Renal pelvis (tissue), 12 donors: ENCODE data around the gene APH1A. TPM values are rescaled to one million over a fixed set of nuclear protein-coding genes. Genes with fewer than 3 reads are reported as not detected.
"Not testable (repeated sequence)": the region's sequence is repeated elsewhere in the genome, so short reads cannot be mapped to it uniquely, and the experiment has no call there.

Source experiments
- DNase-seq: peaks from one replicate; pipeline ENCODE4 v3.0.0-alpha.2; 2013
- long read RNA-seq, 16 experiments: transcript quantifications; one replicate each; lab custom pipeline, GENCODE V29; 2026
- polyA plus RNA-seq, 3 donors: library from polyadenylated mRNA; unstranded; fragments of 120-200 nt; gene quantifications; one replicate each; pipeline ENCODE4 v1.2.1, GENCODE V29; 2013; ENCODE audit not compliant: insufficient read length in 3 of 3

The APH1A gene
- polyA plus RNA-seq, result 100 to 1,000 TPM; 191 to 203 (median 199) TPM
- long read RNA-seq, donor 1, transcript APH1A-202 (6 exons, 2,353 nt), result major isoform, 53 of 174 reads
- long read RNA-seq, donor 1, transcript APH1A-203 (7 exons, 1,713 nt), result minor isoform, 20 of 174 reads
- long read RNA-seq, donor 1, partial matches to known transcripts, result 58 of 174 reads
- long read RNA-seq, donor 1, other reads (novel, unspliced or antisense), result 43 of 174 reads
- long read RNA-seq, donor 2, transcript APH1A-203 (7 exons, 1,713 nt), result minor isoform, 38 of 228 reads
- long read RNA-seq, donor 2, transcript APH1A-202 (6 exons, 2,353 nt), result major isoform, 77 of 228 reads
- long read RNA-seq, donor 2, partial matches to known transcripts, result 58 of 228 reads
- long read RNA-seq, donor 2, other reads (novel, unspliced or antisense), result 54 of 228 reads
- long read RNA-seq, donor 3, transcript APH1A-202 (6 exons, 2,353 nt), result major isoform, 56 of 84 reads
- long read RNA-seq, donor 3, transcript APH1A-203 (7 exons, 1,713 nt), result minor isoform, 23 of 84 reads
- long read RNA-seq, donor 3, partial matches to known transcripts, result 0 of 84 reads
- long read RNA-seq, donor 3, other reads (novel, unspliced or antisense), result 5 of 84 reads
- long read RNA-seq, donor 4, transcript APH1A-202 (6 exons, 2,353 nt), result major isoform, 41 of 86 reads
- long read RNA-seq, donor 4, transcript APH1A-203 (7 exons, 1,713 nt), result minor isoform, 38 of 86 reads
- long read RNA-seq, donor 4, partial matches to known transcripts, result 7 of 86 reads
- long read RNA-seq, donor 4, other reads (novel, unspliced or antisense), result 0 of 86 reads
- long read RNA-seq, donor 5, transcript APH1A-203 (7 exons, 1,713 nt), result minor isoform, 13 of 108 reads
- long read RNA-seq, donor 5, transcript APH1A-202 (6 exons, 2,353 nt), result major isoform, 27 of 108 reads
- long read RNA-seq, donor 5, partial matches to known transcripts, result 15 of 108 reads
- long read RNA-seq, donor 5, other reads (novel, unspliced or antisense), result 53 of 108 reads
- long read RNA-seq, donor 6, transcript APH1A-203 (7 exons, 1,713 nt), result minor isoform, 24 of 149 reads
- long read RNA-seq, donor 6, transcript APH1A-202 (6 exons, 2,353 nt), result major isoform, 49 of 149 reads
- long read RNA-seq, donor 6, partial matches to known transcripts, result 76 of 149 reads
- long read RNA-seq, donor 6, other reads (novel, unspliced or antisense), result 0 of 149 reads
- long read RNA-seq, donor 7, transcript APH1A-202 (6 exons, 2,353 nt), result major isoform, 58 of 177 reads
- long read RNA-seq, donor 7, transcript APH1A-203 (7 exons, 1,713 nt), result minor isoform, 34 of 177 reads
- long read RNA-seq, donor 7, partial matches to known transcripts, result 47 of 177 reads
- long read RNA-seq, donor 7, other reads (novel, unspliced or antisense), result 38 of 177 reads
- long read RNA-seq, donor 8, transcript APH1A-203 (7 exons, 1,713 nt), result major isoform, 23 of 106 reads
- long read RNA-seq, donor 8, transcript APH1A-202 (6 exons, 2,353 nt), result minor isoform, 20 of 106 reads
- long read RNA-seq, donor 8, partial matches to known transcripts, result 63 of 106 reads
- long read RNA-seq, donor 8, other reads (novel, unspliced or antisense), result 0 of 106 reads
- long read RNA-seq, donor 9, transcript APH1A-202 (6 exons, 2,353 nt), result major isoform, 54 of 259 reads
- long read RNA-seq, donor 9, transcript APH1A-203 (7 exons, 1,713 nt), result minor isoform, 46 of 259 reads
- long read RNA-seq, donor 9, partial matches to known transcripts, result 116 of 259 reads
- long read RNA-seq, donor 9, other reads (novel, unspliced or antisense), result 43 of 259 reads
- long read RNA-seq, donor 10, transcript APH1A-202 (6 exons, 2,353 nt), result major isoform, 52 of 83 reads
- long read RNA-seq, donor 10, transcript APH1A-203 (7 exons, 1,713 nt), result minor isoform, 31 of 83 reads
- long read RNA-seq, donor 10, partial matches to known transcripts, result 0 of 83 reads
- long read RNA-seq, donor 10, other reads (novel, unspliced or antisense), result 0 of 83 reads
- long read RNA-seq, donor 11, transcript APH1A-202 (6 exons, 2,353 nt), result major isoform, 25 of 38 reads
- long read RNA-seq, donor 11, transcript APH1A-203 (7 exons, 1,713 nt), result minor isoform, 12 of 38 reads
- long read RNA-seq, donor 11, partial matches to known transcripts, result 0 of 38 reads
- long read RNA-seq, donor 11, other reads (novel, unspliced or antisense), result 0 of 38 reads
- long read RNA-seq, donor 12, transcript APH1A-202 (6 exons, 2,353 nt), result major isoform, 72 of 121 reads
- long read RNA-seq, donor 12, transcript APH1A-203 (7 exons, 1,713 nt), result minor isoform, 44 of 121 reads
- long read RNA-seq, donor 12, partial matches to known transcripts, result 0 of 121 reads
- long read RNA-seq, donor 12, other reads (novel, unspliced or antisense), result 5 of 121 reads
- long read RNA-seq, donor 13, transcript APH1A-203 (7 exons, 1,713 nt), result minor isoform, 14 of 108 reads
- long read RNA-seq, donor 13, transcript APH1A-202 (6 exons, 2,353 nt), result major isoform, 31 of 108 reads
- long read RNA-seq, donor 13, partial matches to known transcripts, result 8 of 108 reads
- long read RNA-seq, donor 13, other reads (novel, unspliced or antisense), result 55 of 108 reads
- long read RNA-seq, donor 14, result 0 reads
- long read RNA-seq, donor 15, transcript APH1A-203 (7 exons, 1,713 nt), result minor isoform, 32 of 241 reads
- long read RNA-seq, donor 15, transcript APH1A-202 (6 exons, 2,353 nt), result major isoform, 68 of 241 reads
- long read RNA-seq, donor 15, partial matches to known transcripts, result 83 of 241 reads
- long read RNA-seq, donor 15, other reads (novel, unspliced or antisense), result 56 of 241 reads
- long read RNA-seq, donor 16, transcript APH1A-202 (6 exons, 2,353 nt), result minor isoform, 39 of 171 reads
- long read RNA-seq, donor 16, transcript APH1A-203 (7 exons, 1,713 nt), result major isoform, 40 of 171 reads
- long read RNA-seq, donor 16, partial matches to known transcripts, result 63 of 171 reads
- long read RNA-seq, donor 16, other reads (novel, unspliced or antisense), result 29 of 171 reads

DNA sequence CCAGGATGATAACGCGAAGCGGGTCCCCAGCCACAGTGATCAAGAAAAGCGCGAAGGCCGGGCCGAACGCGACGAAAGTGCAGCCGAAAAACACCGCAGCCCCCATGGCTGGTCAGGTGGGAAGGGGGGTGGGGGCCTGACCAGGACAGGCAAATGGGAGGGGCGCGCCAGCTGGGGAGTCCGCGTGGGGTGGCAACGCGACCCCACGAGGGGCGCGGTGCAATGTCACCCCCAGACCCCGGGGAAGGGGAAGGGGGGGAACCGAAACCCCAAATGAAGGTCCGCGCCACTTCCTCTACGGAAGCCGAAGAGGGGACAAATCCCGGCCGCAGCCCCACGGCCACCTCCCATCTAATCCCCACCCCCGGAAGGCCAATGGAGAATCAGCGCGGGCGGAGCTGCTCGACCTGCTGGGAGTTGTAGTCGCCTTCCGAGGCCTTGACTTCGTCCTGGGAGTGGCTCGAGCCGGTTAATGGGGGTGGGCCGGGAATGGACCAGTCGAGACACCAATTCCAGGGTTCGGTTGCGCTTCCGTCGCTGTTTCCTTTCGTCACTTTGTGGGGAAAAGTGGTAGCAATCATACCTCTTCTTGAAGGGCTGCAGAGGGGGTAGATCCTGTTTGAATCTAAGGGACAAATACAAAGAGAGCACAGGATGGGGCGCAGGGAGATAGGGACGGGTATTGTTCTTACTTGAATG lies at the start of gene APH1A:
TSS of gene APH1A (minus strand) at position 312 of the 699 bp plus-strand sequence. CDS start at position 106, 206 bp downstream.
- peak; percentile 98 for DNase-seq

DNA sequence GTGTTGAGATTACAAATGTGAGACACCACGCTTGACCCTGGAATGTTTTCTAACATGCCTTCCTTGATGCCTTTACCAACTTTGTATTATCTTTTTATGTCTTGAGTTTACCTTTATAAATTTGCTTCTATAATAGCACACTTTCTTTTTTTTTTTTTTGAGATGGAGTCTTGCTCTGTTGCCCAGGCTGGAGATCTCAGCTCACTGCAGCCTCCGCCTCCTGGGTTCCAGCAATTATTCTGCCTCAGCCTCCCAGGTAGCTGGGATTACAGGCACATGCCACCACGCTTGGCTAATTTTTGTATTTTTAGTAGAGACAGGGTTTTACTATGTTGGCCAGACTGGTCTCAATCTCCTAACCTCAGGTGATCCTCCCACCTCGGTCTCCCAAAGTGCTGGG lies 45.9 kb upstream of the APH1A start:
- DNase-seq, result not testable (repeated sequence)

DNA sequence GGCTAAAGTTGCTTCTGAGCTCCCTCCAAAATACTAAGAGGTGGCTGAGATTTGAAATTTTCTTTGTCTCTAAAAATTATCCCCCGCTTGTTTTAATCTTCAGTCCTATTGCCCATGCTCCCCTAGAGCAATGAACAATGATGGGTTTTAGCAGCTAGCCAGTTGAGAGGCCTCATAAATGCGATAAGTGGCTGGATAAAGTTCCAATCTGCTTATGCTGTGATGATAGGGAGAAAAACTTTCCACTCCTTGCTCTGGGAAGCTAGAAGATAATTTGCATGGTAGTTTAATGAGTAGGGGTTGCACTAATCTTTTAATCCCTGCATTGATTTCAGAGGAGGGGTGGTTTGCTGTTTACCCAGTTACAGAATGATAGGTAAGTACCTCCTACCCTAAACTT lies 42.9 kb upstream of the APH1A start:
- DNase-seq, result no peak

DNA sequence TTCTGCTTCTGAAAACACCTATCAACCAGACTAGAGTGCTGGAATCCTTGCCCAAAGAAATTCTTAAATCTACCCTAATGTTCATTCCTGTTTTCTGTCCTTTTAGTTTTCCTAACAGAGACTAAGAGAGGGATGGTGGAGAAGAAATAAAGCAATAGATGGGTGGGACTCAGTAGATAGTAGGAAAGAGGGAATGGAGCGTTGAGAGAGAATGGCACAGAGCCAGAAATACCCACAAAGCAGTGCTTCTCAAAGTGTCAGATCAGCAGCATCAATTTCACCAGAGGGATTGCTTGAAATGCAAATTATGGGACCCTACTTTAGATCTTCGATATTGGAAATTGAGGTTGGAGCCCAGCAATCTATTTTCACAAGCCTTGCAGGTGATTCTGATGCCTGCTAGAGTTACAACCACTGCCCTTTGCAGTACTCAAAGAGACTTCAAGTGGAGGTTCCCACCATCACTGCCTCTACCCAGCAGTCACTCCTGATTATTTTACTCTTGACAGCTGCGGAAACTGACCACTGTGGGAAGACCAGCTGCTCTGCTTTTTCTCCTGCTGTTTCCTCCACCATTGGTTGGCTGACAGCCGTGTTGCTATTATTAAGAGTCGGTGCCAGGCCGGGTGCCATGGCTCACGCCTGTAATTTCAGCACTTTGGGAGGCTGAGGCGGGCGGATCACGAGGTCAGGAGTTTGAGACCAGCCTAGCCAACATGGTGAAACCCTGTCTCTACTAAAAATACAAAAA lies 41.1 kb upstream of the APH1A start:
- DNase-seq, result no peak

DNA sequence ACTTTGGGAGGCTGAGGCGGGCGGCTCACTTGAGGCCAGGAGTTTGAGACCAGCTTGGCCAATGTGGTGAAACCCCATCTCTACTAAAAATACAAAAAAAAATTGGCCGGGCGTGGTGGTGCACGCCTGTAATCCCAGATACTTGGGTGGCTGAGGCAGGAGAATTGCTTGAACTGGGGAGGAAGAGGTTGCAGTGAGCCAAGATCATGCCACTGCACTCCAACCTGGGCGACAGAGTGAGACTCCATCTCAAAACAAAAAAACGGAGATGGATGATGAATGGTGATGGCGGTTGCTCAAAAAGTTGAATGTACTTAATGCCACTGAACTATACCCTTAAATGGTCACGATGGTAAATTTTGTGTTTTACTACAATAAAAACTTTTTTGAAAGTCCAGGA lies 39.8 kb upstream of the APH1A start:
- not testable (repeated sequence) for DNase-seq

DNA sequence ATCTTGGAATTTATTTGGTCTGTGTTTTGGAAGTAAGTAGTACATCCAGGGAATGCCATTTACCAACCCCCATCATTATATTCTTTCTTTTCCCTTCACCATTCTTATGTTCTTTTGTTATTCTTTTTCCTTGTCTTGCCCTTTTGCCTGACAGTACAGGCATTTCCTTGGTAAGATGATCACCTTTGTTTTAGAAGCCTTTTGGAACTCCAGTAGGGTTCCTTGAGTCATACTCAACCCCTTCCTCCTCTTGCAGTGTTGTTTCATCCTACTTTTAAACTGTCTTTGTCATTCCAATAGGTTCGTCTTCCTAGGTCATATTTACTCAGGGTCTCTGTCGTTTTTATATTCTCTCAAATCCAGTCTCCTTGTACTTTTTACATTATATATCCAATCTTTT lies 34.1 kb upstream of the APH1A start:
- no peak for DNase-seq

DNA sequence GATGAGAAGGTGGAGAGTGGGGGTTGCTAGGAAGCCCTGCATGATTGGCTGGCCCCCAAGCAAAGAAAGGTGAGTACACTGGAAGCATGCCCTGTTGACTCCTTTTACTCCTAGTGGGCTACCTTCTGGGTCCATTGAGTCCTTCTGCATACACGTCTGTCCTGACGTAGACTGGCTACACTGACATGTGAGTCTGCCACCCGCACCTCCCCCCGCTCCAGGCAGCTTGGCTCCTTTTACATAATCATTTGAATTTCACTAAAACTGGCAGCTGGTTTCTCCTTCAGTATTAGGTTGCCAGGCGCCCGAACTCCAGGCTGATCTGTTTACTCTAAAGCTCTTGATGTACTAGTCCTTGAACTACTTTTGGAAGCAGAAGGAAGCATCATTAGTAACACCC lies 33.5 kb upstream of the APH1A start:
- DNase-seq, result no peak

DNA sequence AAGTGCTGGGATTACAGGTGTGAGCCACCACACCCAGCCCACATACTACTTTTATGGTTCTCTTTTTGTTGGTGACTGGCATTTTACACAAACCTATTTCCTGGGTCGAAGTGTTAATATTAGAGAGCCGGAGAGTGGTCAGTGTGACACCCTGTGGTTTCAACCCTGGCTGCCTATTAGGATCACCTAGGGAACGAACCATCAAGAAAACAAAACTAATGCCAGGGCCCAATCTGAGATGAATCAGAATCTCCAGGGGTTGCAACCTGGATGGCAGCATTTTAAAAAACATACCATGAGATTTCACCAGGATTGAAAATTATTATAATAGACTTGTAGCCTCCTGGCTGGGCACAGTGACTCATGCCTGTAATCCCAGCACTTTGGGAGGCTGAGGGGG lies 30.9 kb upstream of the APH1A start:
- no peak for DNase-seq

DNA sequence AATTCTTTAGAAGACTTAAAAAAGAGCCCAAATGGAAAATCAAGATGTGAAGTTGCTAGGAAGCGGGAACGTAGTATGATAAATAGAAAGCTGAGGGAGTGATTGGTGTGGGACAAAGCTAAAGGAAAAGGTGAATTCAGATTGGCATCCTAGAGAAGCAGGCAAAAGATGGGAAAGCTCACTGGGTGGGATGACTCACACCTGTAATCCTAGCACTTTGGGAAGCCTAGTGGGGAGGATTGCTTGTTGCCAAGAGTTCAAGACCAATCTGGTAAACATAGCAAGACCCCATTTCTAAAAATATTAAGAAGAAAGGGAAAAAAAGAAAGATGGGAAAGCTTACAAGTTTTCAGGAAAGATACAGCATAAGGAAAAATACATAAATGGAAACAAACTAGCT lies 26.7 kb upstream of the APH1A start:
- DNase-seq, result no peak

DNA sequence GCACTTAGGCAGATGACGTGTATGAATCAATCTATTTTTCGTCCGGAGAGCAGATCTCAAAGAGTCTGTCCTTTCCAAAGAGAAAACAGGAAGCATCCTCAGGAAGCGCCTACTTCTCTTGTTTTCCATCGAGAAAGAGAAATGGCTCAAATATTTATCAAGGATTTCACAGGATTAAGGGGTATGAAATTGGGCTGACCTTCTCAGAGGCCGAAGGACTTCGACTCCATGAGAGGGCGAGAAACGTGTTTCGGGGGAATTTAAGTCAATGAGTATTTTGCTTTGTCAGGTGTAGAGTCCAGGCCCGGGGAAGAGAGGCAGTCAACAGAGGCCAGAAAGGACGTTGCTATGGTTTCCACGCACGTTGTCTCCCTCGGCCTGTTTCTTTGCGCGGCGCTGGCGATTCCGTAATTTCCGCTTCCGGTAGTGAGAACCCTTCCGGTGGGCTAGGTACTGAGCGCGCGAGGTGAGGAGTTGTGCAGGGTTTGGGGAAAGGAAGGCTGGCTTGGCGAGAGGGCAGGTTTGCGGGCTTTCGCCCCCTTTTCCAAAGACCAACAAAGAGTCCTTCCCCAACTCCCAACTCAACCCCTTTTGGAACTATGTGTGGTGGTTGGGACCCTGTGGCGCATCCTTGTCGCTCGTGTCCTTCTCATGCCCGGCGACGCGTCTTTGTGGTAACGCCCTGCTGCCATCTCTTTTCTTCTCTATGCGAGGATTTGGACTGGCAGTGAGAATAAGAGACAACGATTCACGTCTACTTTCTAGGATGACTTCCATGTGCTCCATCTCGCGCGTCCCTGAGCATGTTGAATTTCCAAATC lies 24.8 kb upstream of the APH1A start, which contains the start of gene MRPS21:
TSS of gene MRPS21 (plus strand) at position 429 of the 821 bp plus-strand sequence. CDS start 506 bp downstream, outside the sequence.
- peak; percentile 97 for DNase-seq

DNA sequence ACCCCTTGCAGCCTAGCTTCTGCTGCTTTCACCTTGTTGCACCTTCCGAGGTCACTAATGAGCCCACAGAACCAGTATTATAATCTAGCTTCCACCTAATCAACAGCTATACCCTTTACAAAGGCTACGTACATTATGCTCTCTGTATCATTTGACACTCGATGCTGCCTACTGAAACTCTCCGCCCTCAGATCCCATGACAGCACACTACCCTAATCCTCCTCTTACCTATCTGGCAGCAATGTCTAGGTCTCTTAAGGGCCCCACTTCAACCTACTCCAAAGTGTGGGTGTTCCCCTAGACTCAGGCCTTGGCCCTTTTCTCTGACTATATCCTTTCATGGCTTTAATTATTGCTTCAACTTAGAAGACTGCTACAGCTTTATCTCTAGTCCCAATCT lies 20.0 kb upstream of the APH1A start:
- DNase-seq, result no peak

DNA sequence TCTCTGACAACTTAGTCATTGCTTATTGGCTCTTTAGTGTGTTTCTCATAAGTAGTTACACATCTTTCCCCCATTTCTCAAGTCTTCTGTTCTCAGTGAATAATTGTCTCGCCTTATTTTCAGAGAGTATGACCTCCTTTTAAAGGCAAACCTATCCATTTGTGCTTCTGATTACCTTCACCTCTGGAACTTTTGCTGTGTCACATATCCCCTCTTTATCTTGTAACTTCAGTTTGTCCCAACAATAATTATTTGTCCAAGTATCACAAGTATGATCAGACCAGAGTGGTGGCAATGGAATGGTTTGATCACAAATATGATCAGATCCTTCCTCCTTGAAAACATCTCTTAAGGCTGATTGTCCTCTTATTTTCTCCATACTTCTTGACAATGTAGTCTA lies 19.6 kb upstream of the APH1A start:
- DNase-seq, result no peak

DNA sequence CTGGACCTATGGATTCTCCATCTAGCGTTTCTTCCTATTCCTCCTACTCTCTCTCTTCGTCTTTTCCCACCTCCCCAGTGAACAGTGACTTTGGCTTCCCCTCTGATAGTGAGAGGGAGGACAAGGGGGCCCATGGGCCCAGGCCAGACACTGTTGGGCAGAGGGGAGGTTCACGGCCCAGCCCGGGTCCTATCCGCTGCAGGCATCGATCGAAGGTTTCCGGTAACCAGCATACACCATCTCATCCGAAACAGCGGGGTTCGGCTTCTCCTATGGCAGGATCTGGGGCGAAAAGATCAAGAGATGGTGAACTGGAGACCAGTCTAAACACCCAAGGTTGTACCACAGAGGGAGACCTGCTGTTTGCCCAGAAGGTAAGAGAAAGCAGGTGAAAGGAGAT lies 14.4 kb upstream of the APH1A start:
- DNase-seq, result no peak

DNA sequence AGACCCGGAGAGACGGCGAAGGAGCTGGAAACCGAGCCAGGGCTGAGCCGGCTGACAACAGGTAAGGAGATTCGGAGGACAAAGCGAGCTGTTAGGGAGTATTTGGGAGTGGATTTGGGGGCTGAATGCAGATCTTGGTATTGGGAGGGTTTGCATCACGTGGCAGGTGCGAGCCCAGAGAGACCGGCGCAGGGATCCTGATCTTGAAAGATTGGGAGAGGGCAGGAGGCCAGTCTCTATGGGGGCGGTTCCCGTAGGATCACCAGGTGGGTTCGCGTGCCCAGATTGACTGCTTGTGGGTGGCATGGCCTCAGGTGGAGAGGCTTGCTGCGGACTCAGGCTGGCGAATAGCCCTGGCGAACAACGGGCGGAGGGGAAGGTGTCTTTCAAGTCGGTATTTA lies 13.7 kb upstream of the APH1A start:
- DNase-seq, result no peak

DNA sequence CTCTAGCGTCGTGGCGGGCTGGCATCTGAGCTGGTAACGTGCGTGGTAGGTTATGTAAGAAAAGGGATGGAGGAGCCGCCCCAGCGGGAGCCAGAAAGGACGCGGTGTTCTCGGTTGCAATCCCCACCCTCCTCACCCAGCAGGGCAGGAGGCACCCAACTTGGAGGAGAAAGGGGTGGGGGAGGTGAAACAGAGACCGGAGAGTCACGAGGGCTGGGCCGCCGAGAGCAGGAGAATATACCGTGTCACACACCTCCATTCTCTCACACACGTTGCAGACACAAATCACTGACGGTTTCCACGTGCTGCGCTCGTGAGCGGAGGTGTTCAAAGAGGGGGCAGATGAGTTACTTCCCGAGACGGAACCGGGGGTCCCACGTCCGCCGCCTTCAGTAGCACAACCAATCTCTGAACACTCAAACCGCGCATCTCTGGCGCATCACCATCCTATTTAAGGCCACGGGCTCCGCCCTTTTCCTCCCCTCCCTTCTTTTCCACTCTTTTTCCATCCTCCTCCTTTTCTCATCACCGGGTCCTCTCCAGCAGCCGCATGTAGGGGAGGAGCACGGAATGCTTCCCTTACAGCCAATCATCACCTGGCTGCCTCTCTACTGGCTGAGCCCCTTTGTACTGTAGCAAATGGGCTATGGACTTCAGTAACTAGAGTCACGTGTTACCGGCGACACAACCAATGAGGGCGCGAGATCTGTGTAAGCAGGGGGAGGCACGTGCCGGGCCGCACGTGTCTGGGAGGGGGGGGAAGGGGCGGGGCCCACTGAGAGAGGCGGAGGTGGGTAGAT lies 13.1 kb upstream of the APH1A start, which contains the start of gene CIART:
TSS of gene CIART (plus strand) at position 797 of the 800 bp plus-strand sequence. CDS start 714 bp downstream, outside the sequence.
- peak; percentile 97 for DNase-seq
